NCI-H2081 (cell line): ENCODE data around the gene CAMTA1.
A peak's percentile ranks its signal among the peaks of the same experiment; 100 is the strongest.

ENCODE experiments used
- DNase-seq, 2 experiments: peaks; one replicate each; lab custom pipeline; 2025; lab: John Stamatoyannopoulos, UW

Gene CAMTA1

GRCh38 chr1:7576946-7577657, 791.8 kb downstream of the CAMTA1 start:
- DNase-seq: no peak

DNA sequence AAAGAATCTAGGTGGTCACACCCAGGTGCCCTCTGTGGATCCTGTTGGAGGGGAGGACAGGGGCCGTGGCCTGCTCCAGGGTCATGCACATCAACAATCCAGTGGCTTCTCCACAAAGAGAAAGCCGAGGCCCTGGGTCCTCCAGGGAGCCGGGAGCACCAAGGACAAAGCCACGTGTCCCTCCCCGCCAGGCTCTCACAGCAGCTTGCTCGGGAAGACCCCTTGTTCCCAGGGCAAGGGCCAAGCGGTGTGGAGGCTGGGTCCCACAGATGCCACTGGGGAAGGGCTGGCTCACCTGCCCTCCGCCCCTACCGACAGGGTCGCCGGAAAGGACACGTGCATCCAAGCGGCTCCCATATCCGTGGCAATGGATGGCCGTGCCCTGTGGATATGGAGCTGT, 793.0 kb downstream of the CAMTA1 start:
- DNase-seq: no peak

DNA sequence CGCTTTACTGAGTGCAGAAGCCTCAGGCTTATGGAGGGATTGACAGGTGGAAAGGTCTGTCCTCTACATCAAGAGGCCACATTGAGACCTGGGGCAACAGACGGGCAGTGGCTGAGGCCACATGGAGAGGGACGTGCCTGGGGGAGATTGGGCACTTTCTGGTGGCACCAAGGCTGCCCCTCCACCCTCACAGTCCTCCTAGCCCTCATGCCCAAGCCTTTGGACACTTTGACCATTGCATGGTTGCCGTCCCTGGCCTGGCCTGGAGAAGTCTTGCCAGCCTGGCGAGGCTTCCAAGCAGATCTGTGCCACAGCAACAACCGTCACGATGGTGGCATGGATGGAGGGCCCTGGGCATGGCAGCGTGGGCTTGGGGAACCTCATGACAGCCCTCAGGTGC, 793.8 kb downstream of the CAMTA1 start:
- no peak for DNase-seq

- no peak for DNase-seq
Observed at GRCh38 chr1:7579831-7580804, 794.9 kb downstream of the CAMTA1 start.

DNA sequence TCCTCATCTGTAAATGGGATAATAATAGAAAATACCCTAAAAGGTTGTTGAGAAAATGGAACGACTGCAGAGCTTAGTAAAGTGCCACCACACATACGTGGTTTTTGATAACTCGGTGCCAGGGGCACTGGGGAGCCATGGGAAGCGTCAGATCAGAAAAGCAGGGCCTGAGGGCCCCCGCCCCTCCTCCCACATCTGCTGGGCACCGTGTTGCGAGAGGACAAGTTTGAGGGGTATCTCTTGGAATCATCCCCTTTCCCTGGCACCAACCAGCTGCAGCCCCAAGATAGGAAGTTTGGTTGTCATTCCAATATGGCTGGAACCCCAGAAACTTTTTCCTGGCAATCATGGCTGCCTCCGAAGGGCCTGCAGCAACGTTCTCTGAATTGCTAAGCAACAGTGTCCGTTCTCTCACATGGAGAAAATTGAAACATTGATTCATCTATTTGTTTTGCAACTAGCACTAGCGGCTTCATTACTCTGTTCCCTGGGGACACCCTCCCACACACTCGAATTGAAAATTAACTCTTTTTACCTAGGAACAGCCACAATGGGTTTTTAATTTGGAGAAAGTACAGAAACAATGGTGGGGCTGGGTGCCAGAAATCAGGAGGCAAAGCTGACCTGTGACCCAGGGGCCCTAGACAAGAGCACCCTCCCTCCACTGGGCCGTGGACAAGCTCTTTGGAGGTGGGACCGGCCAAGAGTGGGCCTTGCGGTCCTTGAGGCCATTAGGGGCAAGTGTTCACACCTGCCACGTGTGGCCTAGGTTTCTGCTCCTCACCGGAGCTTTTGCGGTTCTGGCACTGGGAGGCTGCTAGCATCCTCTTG, 795.9 kb downstream of the CAMTA1 start:
- peak; percentile 19 to 28 for DNase-seq

DNA sequence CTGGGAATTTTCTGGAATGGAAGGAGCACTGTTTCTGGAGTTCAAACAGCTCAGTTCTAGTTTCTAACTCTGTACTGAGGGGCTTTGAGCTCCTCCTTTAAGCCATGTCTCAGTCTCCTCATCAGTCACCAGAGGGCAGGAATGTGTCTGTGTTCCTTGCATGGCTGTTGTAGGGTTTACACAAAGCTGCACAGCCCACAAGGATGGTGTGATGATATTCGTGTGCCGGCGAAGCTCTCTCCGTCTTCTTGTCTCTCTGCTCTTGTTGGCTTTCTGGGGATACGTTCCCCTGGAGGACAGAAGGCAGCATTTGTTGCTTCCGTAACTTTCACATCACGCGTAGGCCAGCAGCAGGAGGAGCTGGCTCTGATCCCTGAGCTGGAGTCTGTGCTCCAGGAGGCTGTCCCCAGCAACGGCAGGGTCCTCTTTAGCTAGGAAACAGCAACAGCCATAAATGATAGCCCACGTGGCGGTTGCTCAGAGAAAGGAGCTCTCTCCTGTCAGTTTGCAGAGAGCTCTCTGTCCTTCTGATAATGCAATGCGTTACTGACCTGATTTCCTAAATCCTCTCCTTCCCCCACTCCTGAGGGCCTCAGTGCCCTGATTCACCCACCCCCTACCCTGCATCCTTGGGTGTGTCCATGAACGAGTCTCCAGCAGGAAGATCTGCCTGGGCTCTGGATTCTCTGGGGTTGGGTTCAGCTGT, 796.7 kb downstream of the CAMTA1 start:
- no peak for DNase-seq

GRCh38 chr1:7582460-7582972, 797.3 kb downstream of the CAMTA1 start:
- no peak for DNase-seq

DNA sequence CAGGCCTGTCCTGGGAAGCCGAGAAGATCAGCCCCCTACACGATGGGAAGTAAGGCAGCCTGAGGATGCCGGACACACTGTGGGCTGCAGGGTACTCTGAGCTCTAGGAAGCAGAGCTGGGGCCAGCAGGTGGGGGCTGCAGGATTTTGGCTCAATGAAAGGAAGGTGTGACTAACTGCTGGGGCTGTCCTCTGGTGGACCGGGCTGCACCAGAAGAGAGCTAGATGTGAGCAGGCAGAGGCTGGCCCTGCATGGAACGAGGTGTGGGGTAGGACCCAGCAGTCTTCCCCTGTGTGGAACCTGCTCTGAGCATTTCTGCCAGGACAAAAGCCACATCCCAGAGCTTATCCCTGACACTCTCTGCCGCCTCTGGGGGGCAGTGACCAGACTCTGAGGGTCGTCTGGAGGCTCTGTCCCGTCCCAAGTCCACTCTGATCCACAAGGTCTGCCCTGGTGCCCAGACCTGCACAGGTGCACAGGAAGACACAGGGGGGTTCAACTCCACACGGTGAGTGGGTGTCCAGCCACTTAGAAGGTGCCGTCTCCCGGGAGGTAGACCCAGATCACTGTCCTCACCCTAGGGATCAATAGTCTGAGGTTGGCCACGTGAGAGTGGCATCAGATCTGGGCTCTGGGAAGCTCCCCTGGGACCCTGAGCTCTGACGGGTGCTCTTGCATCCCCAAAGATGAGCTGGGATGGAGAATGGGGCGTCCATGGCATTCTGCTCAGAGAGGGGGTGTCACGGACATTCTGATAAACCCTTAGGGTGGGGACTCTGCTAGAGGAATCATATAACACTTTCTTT, 798.2 kb downstream of the CAMTA1 start:
- no peak for DNase-seq

- no peak for DNase-seq
Observed at GRCh38 chr1:7584157-7584556, 798.9 kb downstream of the CAMTA1 start.

GRCh38 chr1:7584643-7585042, 799.4 kb downstream of the CAMTA1 start:
- no peak for DNase-seq

- DNase-seq: no peak
Observed at GRCh38 chr1:7585216-7585907, 800.1 kb downstream of the CAMTA1 start.

- DNase-seq: no peak
Observed at GRCh38 chr1:7586031-7586941, 801.0 kb downstream of the CAMTA1 start.

DNA sequence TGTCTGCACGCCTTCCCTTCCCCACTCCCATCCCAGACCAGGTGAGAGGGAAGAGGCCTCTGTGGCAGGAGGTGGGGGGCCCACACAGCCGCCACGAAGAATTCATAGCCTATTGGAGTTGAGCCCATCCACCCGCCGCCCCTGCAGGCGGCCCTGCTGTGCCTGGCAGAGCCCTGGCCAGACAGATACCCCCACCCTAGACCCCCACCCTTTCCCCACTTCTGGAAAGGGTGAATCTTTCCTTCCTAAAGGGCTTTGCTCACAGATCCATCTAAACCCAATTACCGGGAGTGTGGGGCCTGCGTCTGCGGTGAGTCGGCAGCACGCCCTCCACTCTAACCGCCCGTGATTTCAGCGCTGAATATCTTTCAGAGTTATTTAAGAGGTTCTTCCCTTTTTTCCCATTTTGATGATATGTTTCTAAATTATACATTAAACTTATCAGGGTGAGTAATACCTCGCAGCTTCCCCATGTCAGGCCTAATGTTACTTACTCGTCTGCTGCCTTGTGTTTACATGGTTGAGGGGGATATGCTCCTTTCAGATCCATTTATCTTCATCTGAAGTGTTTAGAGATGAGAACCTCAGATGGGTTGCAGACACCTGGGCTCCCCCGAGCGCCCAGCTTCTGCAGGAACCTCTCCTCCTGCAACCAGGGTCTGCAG, 802.0 kb downstream of the CAMTA1 start:
- DNase-seq: no peak

DNA sequence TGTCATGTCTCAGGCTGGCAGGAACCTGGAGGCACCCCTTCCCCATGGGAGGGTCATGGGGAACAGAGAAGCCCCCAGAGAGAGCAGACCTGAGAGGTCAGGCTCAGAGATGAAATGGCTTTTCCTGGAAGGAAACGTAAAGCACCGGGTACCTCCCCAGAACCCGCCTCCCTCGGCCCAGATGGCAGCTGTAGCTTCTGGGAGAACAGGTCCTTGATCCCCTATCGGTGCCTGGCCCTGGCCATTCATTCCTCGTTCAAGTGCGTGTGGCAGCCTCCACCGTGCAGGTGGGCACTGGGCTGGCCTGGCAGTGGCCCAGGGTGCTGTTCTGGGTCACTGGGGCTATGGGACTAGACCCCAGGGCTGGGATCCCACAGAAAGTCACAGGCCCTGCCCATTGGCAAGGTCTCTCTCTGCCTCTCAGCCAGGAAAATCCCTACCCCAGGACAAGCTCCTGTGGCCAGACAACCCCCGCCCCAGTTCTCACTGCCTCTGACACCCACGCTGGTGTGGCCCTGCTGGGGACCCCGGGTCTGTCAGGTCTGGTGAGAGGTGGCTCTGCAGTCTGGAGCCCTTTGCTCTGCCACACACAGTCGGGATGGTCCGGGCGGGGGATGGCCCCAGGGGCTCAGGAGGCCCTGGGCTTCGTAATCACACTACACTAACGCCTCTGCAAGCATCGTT, 802.7 kb downstream of the CAMTA1 start:
- no peak for DNase-seq

DNA sequence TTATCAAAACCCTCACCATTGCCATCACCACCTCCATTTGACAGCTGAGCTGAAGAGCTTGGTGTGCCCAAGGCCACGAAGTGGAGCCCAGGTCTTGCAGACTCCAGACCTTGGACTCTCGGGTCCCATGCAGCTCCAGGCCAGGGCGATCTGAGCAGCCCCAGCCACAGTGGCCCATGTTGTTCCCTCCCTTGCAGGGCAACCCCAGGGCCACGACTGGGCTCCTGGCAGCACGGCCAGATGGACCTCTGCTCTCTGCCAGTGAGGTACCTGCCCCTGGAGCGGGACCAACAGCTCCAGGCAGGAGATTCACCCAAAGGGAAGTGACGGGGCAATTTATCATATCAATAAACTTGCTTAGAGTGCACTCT, 803.2 kb downstream of the CAMTA1 start:
- DNase-seq: no peak

DNA sequence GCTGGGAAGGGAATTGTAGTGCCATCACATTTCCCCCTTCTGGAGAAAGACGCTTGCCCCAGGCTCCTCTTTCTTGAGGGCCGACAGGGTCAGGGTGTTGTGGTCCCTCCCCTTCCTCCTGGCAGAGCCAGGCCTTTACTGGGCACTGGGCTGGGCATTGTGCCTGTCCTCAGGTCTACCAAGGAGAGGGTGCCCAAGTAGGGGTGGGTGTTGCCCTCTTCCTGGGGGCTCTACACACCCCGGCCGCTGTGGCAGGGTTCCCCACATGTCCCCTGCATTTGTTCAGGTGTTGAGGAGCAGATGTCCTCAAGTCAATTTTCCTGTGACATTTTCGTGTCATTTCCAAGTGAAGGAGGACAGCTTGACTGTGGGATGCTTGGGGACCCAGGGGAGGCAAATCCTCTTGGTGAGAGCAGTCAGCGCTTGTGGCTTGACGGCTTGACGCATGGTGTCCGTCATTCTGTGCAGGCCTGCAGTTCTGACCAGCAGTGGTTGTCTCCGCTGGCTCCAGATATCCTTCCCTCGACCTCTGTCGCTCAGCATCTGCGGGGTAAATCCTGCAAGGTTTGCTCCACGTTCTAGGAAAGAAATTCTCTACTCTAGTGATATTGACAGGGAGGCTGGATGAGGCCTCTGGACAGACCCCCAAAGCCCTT, 804.0 kb downstream of the CAMTA1 start:
- no peak for DNase-seq

GRCh38 chr1:7589774-7590425, 804.6 kb downstream of the CAMTA1 start:
- DNase-seq: no peak
